ENCODE results near the gene TBCC.

- TF ChIP-seq CTCF (IDR thresholded peaks at IDR 0.05; ENCODE audit: poor library complexity) = no peak
- no peak for TF ChIP-seq EZH2 (IDR thresholded peaks at IDR 0.05; ENCODE audit: borderline replicate concordance)
Observed at GRCh38 chr6:42744351-42744893, 1.5 kb downstream of the TBCC start.

Data from hepatocyte (in vitro differentiated cells).